ENCODE measurements around the gene CCDC40. TPM values are rescaled to one million over a fixed set of nuclear protein-coding genes. Genes with fewer than 3 reads are reported as not detected.

Gene CCDC40
- total RNA-seq, 1 donor from 2014 or later, result 0.37 TPM

- H3K4me1 Mint-ChIP-seq, result peaks cover 1% of the 10 kb centered on the region
- peaks cover 2% of the 10 kb centered on the region for H3K27me3 Mint-ChIP-seq
- no peak for DNase-seq
- H3K9me3 Mint-ChIP-seq, result no peaks in the 10 kb centered on the region
- intact Hi-C loops (cut with micrococcal nuclease), result no loop called here
- no peak overlapping the region for H3K27ac Mint-ChIP-seq
- no peak overlapping the region for H3K4me3 Mint-ChIP-seq
- no peaks in the 10 kb centered on the region for H3K36me3 Mint-ChIP-seq (ENCODE audit: low read depth)
Observed at GRCh38 chr17:80115159-80115558, 78.7 kb downstream of the CCDC40 start.

- intact Hi-C loops (cut with micrococcal nuclease), result no loop called here
Observed at GRCh38 chr17:80116276-80116920, 80.0 kb downstream of the CCDC40 start.

GRCh38 chr17:80116921-80117380 is 80.5 kb downstream of the CCDC40 start:
- no peaks in the 10 kb centered on the region for H3K36me3 Mint-ChIP-seq (ENCODE audit: low read depth)
- intact Hi-C loops (cut with micrococcal nuclease), result no loop called here
- H3K9me3 Mint-ChIP-seq, result no peaks in the 10 kb centered on the region

More at GRCh38 chr17:80116276-80116920, 80.0 kb downstream of the CCDC40 start:
- H3K4me3 Mint-ChIP-seq, result no peak overlapping the region
- no peak for DNase-seq
- peaks cover 1% of the 10 kb centered on the region for H3K4me1 Mint-ChIP-seq
- H3K27ac Mint-ChIP-seq, result no peak overlapping the region
- H3K36me3 Mint-ChIP-seq (ENCODE audit: low read depth), result no peaks in the 10 kb centered on the region
- H3K9me3 Mint-ChIP-seq, result no peaks in the 10 kb centered on the region
- peaks cover 2% of the 10 kb centered on the region for H3K27me3 Mint-ChIP-seq

GRCh38 chr17:80117491-80118401 is 81.3 kb downstream of the CCDC40 start:
- DNase-seq, result no peak
- intact Hi-C loops (cut with micrococcal nuclease), result no loop called here
- Mint-ChIP-seq H3K36me3 (ENCODE audit: low read depth) (no peaks in the 10 kb centered on the region), H3K27me3 (peaks cover 2% of the 10 kb centered on the region), H3K9me3 (no peaks in the 10 kb centered on the region), H3K4me1 (peaks cover 1% of the 10 kb centered on the region), H3K4me3 (no peak overlapping the region), H3K27ac (no peak overlapping the region)

More at GRCh38 chr17:80116921-80117380, 80.5 kb downstream of the CCDC40 start:
- no peak overlapping the region for H3K27ac Mint-ChIP-seq
- peaks cover 1% of the 10 kb centered on the region for H3K4me1 Mint-ChIP-seq
- peaks cover 2% of the 10 kb centered on the region for H3K27me3 Mint-ChIP-seq
- DNase-seq, result no peak
- H3K4me3 Mint-ChIP-seq, result no peak overlapping the region

GRCh38 chr17:80118601-80119270 is 82.3 kb downstream of the CCDC40 start:
- Mint-ChIP-seq H3K36me3 (ENCODE audit: low read depth) (no peaks in the 10 kb centered on the region), H3K27me3 (peaks cover 2% of the 10 kb centered on the region), H3K4me3 (no peak overlapping the region), H3K4me1 (peaks cover 1% of the 10 kb centered on the region), H3K9me3 (no peaks in the 10 kb centered on the region), H3K27ac (no peak overlapping the region)
- intact Hi-C loops (cut with micrococcal nuclease), result no loop called here
- no peak for DNase-seq

DNA sequence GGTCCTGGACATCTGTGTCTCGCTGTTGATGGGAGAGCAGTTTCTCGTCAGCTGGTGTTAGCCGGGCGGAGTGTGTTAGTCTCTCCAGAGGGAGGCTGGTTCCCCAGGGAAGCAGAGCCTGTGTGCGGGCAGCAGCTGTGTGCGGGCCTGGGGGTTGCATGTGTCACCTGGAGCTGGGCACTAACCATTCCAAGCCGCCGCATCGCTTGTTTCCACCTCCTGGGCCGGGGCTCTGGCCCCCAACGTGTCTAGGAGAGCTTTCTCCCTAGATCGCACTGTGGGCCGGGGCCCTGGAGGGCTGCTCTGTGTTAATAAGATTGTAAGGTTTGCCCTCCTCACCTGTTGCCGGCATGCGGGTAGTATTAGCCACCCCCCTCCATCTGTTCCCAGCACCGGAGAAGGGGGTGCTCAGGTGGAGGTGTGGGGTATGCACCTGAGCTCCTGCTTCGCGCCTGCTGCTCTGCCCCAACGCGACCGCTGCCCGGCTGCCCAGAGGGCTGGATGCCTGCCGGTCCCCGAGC is 82.9 kb downstream of the CCDC40 start:
- peaks cover 1% of the 10 kb centered on the region for H3K4me1 Mint-ChIP-seq
- H3K36me3 Mint-ChIP-seq (ENCODE audit: low read depth), result no peaks in the 10 kb centered on the region
- DNase-seq, result no peak
- intact Hi-C loops (cut with micrococcal nuclease), result no loop called here
- H3K27me3 Mint-ChIP-seq, result peaks cover 2% of the 10 kb centered on the region
- H3K4me3 Mint-ChIP-seq, result no peak overlapping the region
- H3K9me3 Mint-ChIP-seq, result no peaks in the 10 kb centered on the region
- H3K27ac Mint-ChIP-seq, result no peak overlapping the region

- Mint-ChIP-seq H3K4me1 (peaks cover under 1% of the 10 kb centered on the region), H3K9me3 (no peaks in the 10 kb centered on the region), H3K4me3 (no peak overlapping the region), H3K27me3 (peaks cover under 1% of the 10 kb centered on the region), H3K27ac (no peak overlapping the region), H3K36me3 (ENCODE audit: low read depth) (no peaks in the 10 kb centered on the region)
- intact Hi-C loops (cut with micrococcal nuclease), result no loop called here
- DNase-seq, result no peak
Observed at GRCh38 chr17:80119839-80120238, 83.4 kb downstream of the CCDC40 start.

GRCh38 chr17:80122026-80122575 is 85.7 kb downstream of the CCDC40 start:
- intact Hi-C loops (cut with micrococcal nuclease), result no loop called here
- Mint-ChIP-seq H3K9me3 (no peaks in the 10 kb centered on the region), H3K27me3 (peaks cover 8% of the 10 kb centered on the region), H3K4me1 (no peaks in the 10 kb centered on the region), H3K36me3 (ENCODE audit: low read depth) (no peaks in the 10 kb centered on the region), H3K4me3 (no peak overlapping the region), H3K27ac (no peak overlapping the region)
- no peak for DNase-seq

GRCh38 chr17:80122926-80123505 is 86.6 kb downstream of the CCDC40 start:
- Mint-ChIP-seq H3K36me3 (ENCODE audit: low read depth) (no peaks in the 10 kb centered on the region), H3K27ac (no peak overlapping the region), H3K27me3 (peaks cover 13% of the 10 kb centered on the region), H3K4me3 (no peak overlapping the region), H3K9me3 (no peaks in the 10 kb centered on the region), H3K4me1 (no peaks in the 10 kb centered on the region)
- intact Hi-C loops (cut with micrococcal nuclease), result no loop called here
- DNase-seq, result no peak

DNA sequence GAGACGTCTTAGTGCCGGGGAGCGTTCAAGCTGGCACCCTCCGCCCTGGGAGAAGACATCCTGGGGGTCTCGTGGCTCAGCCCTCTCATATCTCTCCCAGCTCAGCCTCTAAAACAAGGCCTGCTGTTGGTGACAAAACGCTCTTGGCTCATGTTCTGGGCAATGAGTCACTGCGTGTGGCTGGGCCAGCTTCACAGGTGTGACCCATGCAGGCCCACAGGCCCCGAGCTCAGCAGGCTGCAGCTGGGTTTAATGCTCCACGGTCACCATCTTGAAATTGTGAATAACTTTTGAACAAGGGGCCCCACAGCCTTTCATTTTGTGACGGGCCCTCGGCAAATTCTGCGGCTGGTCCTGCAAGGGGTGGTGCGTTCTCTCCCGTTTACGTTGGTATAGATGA is 87.3 kb downstream of the CCDC40 start:
- Mint-ChIP-seq H3K27ac (no peak overlapping the region), H3K4me3 (no peak overlapping the region), H3K36me3 (ENCODE audit: low read depth) (no peaks in the 10 kb centered on the region), H3K27me3 (peaks cover 20% of the 10 kb centered on the region), H3K4me1 (no peaks in the 10 kb centered on the region), H3K9me3 (no peaks in the 10 kb centered on the region)
- no peak for DNase-seq
- intact Hi-C loops (cut with micrococcal nuclease), result no loop called here

DNA sequence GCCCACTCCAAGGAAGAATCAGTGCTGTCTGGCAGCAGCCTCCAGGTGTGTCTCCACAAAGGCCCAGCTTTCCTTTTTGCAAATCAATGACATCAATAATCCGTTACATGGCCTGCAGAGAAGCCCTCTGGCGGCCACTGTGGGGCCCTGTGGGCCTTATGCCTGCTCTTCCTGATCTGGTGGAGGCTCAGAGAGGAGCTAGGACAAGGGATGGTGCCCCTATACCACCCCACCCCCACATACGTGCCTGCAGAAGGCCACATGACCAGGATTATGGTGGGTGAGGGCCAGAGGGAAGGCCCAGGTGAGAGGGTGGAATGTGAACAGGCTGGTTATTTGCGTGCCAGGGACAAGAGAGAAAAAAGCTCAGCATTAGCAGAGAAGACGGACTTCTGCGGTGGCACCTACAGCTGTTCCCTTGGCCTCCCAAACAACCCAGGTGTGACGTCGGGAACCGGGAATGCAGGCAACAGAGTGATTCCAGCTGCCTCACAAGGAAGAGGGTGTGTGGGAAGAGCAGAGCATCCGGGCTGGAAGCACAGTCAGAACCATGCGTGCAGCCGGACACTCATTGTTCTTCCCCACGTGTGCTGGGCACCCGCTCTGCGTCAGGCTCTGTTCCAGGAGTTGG is 88.0 kb downstream of the CCDC40 start:
- Mint-ChIP-seq H3K4me1 (no peaks in the 10 kb centered on the region), H3K27me3 (peaks cover 25% of the 10 kb centered on the region), H3K36me3 (ENCODE audit: low read depth) (no peaks in the 10 kb centered on the region), H3K4me3 (no peak overlapping the region), H3K27ac (no peak overlapping the region), H3K9me3 (no peaks in the 10 kb centered on the region)
- DNase-seq, result no peak
- intact Hi-C loops (cut with micrococcal nuclease), result no loop called here

DNA sequence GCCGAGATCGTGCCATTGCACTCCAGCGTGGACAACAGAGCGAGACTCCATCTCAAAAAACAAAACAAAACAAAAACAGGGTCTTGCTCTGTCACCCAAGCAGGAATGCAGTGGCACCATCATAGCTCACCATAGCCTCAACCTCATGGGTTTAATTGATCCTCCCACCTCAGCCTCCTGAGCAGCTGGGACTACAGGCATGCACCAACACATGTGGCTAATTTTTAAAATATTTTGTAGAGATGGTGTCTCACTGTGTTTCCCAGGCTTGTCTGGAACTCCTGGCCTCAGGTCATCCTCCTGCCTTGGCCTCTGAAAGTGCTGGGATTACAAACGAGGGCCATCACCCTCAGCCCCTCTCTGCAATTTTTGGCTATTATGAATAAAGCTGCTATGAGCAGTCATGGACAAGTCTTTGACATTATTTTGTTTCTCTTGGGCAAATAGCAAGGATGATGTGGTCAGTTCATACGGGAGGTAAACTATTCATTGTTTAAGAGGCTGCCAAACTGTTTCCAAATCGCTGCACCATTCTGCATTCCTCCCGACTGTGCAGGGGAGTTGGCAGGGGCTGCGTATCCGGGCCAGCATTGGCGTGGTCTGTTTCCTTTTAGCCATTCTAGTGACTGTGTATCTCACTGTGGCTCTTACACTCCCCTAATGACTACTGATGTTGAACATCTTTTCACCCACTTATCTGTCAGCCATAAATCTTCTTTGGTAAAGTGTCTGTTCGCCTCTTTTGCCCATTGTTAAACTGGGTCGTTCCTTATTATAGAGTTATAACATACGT is 89.4 kb downstream of the CCDC40 start:
- intact Hi-C loops (cut with micrococcal nuclease), result no loop called here
- DNase-seq, result no peak
- H3K27me3 Mint-ChIP-seq, result peaks cover 28% of the 10 kb centered on the region
- H3K9me3 Mint-ChIP-seq, result no peaks in the 10 kb centered on the region
- no peaks in the 10 kb centered on the region for H3K4me1 Mint-ChIP-seq
- no peak overlapping the region for H3K4me3 Mint-ChIP-seq
- H3K36me3 Mint-ChIP-seq (ENCODE audit: low read depth), result no peaks in the 10 kb centered on the region
- no peak overlapping the region for H3K27ac Mint-ChIP-seq
